ENCODE data around the gene CENPO.

GRCh38 chr2:24766609-24767008 is 26.6 kb upstream of the CENPO start:
- TF ChIP-seq EZH2 (IDR thresholded peaks at IDR 0.05; ENCODE audit: borderline replicate concordance, low read depth, low read length, severe bottlenecking), result no peak
- no peak for TF ChIP-seq POLR2A (IDR thresholded peaks at IDR 0.05; ENCODE audit: low read depth, low read length)

Measured in endothelial cell of umbilical vein (primary cell).